Peyer's patch (tissue), 4 donors: Measurements from ENCODE around the gene NLRP5.

Source experiments
- CTCF ChIP-seq, 6 experiments: fragments of 450-650 bp in 4 of 6; fragments of 200-600 bp in 2 of 6; sonication (generic) in 1 of 6; IDR thresholded peaks; one replicate each; pipeline ENCODE4 v1.5.1; 2017 to 2019; ENCODE audit warnings: antibody characterized with exemption in 6 of 6, mild to moderate bottlenecking in 3 of 6, moderate library complexity in 1 of 6
- POLR2A ChIP-seq, 2 donors: fragments of 450-650 bp; IDR thresholded peaks; one replicate each; pipeline ENCODE4 v1.5.1; 2017; ENCODE audit warnings: antibody characterized with exemption in 2 of 2, mild to moderate bottlenecking in 2 of 2, moderate library complexity in 2 of 2

- TF ChIP-seq CTCF (IDR thresholded peaks at IDR 0.05): no peak
- TF ChIP-seq POLR2A (IDR thresholded peaks at IDR 0.05): no peak
Observed at GRCh38 chr19:55973982-55974381, 12.6 kb upstream of the NLRP5 start.
